H9 (cell line): ENCODE measurements around the gene INSL3. TPM values are rescaled to one million over a fixed set of nuclear protein-coding genes. Genes with fewer than 3 reads are reported as not detected.

Source experiments
- DNase-seq: peaks from one replicate; pipeline ENCODE4 v3.0.0-alpha.2; 2017
- H2AFZ ChIP-seq: one replicate; pipeline ENCODE4 v1.6.1; 2013; ENCODE audit warnings: mild to moderate bottlenecking, low read length, control low read depth, moderate library complexity
- H2AK5ac ChIP-seq: 2 replicates; pipeline ENCODE4 v1.6.1; 2013; ENCODE audit warnings: low read length, control low read depth, mixed read lengths; ENCODE audit not compliant: insufficient read length
- H2BK120ac ChIP-seq: one replicate; pipeline ENCODE4 v1.6.1; 2013; ENCODE audit warnings: low read depth, mild to moderate bottlenecking, low read length, control low read depth, inconsistent platforms; ENCODE audit not compliant: poor library complexity, severe bottlenecking
- H2BK12ac ChIP-seq: 2 replicates; pipeline ENCODE4 v1.6.1; 2013; ENCODE audit warnings: low read length, control low read depth, mixed read lengths, low read depth; ENCODE audit not compliant: insufficient read length
- H2BK15ac ChIP-seq: 2 replicates; pipeline ENCODE4 v1.6.1; 2013; ENCODE audit warnings: low read depth, low read length, control low read depth
- H2BK20ac ChIP-seq: one replicate; pipeline ENCODE4 v1.6.1; 2013; ENCODE audit warnings: low read depth, mild to moderate bottlenecking, low read length, control low read depth, inconsistent platforms; ENCODE audit not compliant: poor library complexity, severe bottlenecking
- H2BK5ac ChIP-seq: 2 replicates; pipeline ENCODE4 v1.6.1; 2013; ENCODE audit warnings: low read length, control low read depth, mixed read lengths; ENCODE audit not compliant: insufficient read length
- H3K14ac ChIP-seq: 2 replicates; pipeline ENCODE4 v1.6.1; 2013; ENCODE audit warnings: low read length, control low read depth; ENCODE audit not compliant: insufficient read depth
- H3K18ac ChIP-seq: 2 replicates; pipeline ENCODE4 v1.6.1; 2013; ENCODE audit warnings: low read depth, mild to moderate bottlenecking, mixed read lengths, low read length, control low read depth; ENCODE audit not compliant: insufficient read length
- H3K23ac ChIP-seq: 2 replicates; pipeline ENCODE4 v1.6.1; 2013; ENCODE audit warnings: low read length, control low read depth, mixed read lengths, low read depth; ENCODE audit not compliant: insufficient read length
- H3K23me2 ChIP-seq: 2 replicates; pipeline ENCODE4 v1.6.1; 2013; ENCODE audit warnings: low read depth, mild to moderate bottlenecking, mixed read lengths, low read length, control low read depth; ENCODE audit not compliant: insufficient read length, poor library complexity, severe bottlenecking
- H3K27ac ChIP-seq: 2 replicates; pipeline ENCODE4 v1.5.1; 2013; ENCODE audit warnings: low read length, control low read depth, mixed read lengths, low read depth; ENCODE audit not compliant: insufficient read length
- H3K27me3 ChIP-seq: 2 replicates; pipeline ENCODE4 v1.6.1; 2013; ENCODE audit warnings: low read length, control low read depth, inconsistent platforms; ENCODE audit not compliant: insufficient read depth
- H3K4ac ChIP-seq: 2 replicates; pipeline ENCODE4 v1.6.1; 2013; ENCODE audit warnings: low read depth, mild to moderate bottlenecking, control low read depth, inconsistent platforms, low read length, moderate library complexity
- H3K4me1 ChIP-seq: 2 replicates; pipeline ENCODE4 v1.6.1; 2013; ENCODE audit warnings: low read length, control low read depth, inconsistent platforms; ENCODE audit not compliant: insufficient read depth
- H3K4me2 ChIP-seq: 2 replicates; pipeline ENCODE4 v1.6.1; 2013; ENCODE audit warnings: low read length, control low read depth, mixed read lengths; ENCODE audit not compliant: insufficient read length, insufficient read depth
- H3K56ac ChIP-seq: 2 replicates; pipeline ENCODE4 v1.6.1; 2013; ENCODE audit warnings: low read depth, mild to moderate bottlenecking, mixed read lengths, low read length, control low read depth; ENCODE audit not compliant: insufficient read length
- H3K79me1 ChIP-seq: 2 replicates; pipeline ENCODE4 v1.6.1; 2013; ENCODE audit warnings: low read depth, mild to moderate bottlenecking, moderate library complexity, low read length, control low read depth, inconsistent platforms; ENCODE audit not compliant: insufficient read depth, poor library complexity, severe bottlenecking
- H3K79me2 ChIP-seq: 2 replicates; pipeline ENCODE4 v1.6.1; 2013; ENCODE audit warnings: low read length, control low read depth, inconsistent platforms; ENCODE audit not compliant: insufficient read depth
- H3K9ac ChIP-seq: 2 replicates; pipeline ENCODE4 v1.6.1; 2013; ENCODE audit warnings: low read length, control low read depth, mixed read lengths; ENCODE audit not compliant: insufficient read length; ENCODE audit errors: extremely low read depth
- H3K9me3 ChIP-seq: one replicate; pipeline ENCODE4 v1.6.1; 2013; ENCODE audit warnings: low read depth, low read length, inconsistent platforms; ENCODE audit not compliant: control insufficient read depth
- H3T11ph ChIP-seq: one replicate; pipeline ENCODE4 v1.6.1; 2013; ENCODE audit warnings: mild to moderate bottlenecking, low read length, control low read depth, inconsistent platforms
- H4K20me1 ChIP-seq: one replicate; pipeline ENCODE4 v1.6.1; 2013; ENCODE audit not compliant: control insufficient read depth, insufficient read length, insufficient read depth
- H4K5ac ChIP-seq: 2 replicates; pipeline ENCODE4 v1.6.1; 2013; ENCODE audit warnings: low read depth, mild to moderate bottlenecking, mixed read lengths, low read length, control low read depth; ENCODE audit not compliant: insufficient read length
- H4K8ac ChIP-seq: replicated peaks from 2 replicates; pipeline ENCODE4 v1.6.1; 2013; ENCODE audit warnings: low read length, control low read depth, mixed read lengths, low read depth; ENCODE audit not compliant: insufficient read length
- H4K91ac ChIP-seq: 2 replicates; pipeline ENCODE4 v1.6.1; 2013; ENCODE audit warnings: low read depth, mild to moderate bottlenecking, moderate library complexity, mixed read lengths, low read length, control low read depth; ENCODE audit not compliant: insufficient read length
- H3K27ac Mint-ChIP-seq, 3 experiments: 2 replicates in 2 of 3; 3 replicates in 1 of 3; pipeline ENCODE4 v1.8.0; 2020 to 2021; ENCODE audit warnings: mixed read lengths in 3 of 3, mild to moderate bottlenecking in 1 of 3, moderate library complexity in 1 of 3
- H3K27me3 Mint-ChIP-seq: 2 replicates; pipeline ENCODE4 v1.8.0; 2021; ENCODE audit warnings: low read depth, mild to moderate bottlenecking, moderate library complexity, mixed read lengths
- H3K36me3 Mint-ChIP-seq, 3 experiments: 2 replicates in 2 of 3; 3 replicates in 1 of 3; pipeline ENCODE4 v1.8.0; 2020 to 2021; ENCODE audit warnings: low read depth in 3 of 3, mixed read lengths in 3 of 3; ENCODE audit not compliant: insufficient read depth in 1 of 3
- H3K4me1 Mint-ChIP-seq, 2 experiments: 2 replicates each; pipeline ENCODE4 v1.8.0; 2020; ENCODE audit warnings: mixed read lengths in 2 of 2
- H3K4me3 Mint-ChIP-seq, 2 experiments: 2 replicates in 1 of 2; 3 replicates in 1 of 2; pipeline ENCODE4 v1.8.0; 2020 to 2021; ENCODE audit warnings: mild to moderate bottlenecking in 2 of 2, mixed read lengths in 2 of 2, moderate library complexity in 1 of 2
- H3K9me3 Mint-ChIP-seq, 2 experiments: 2 replicates in 1 of 2; 3 replicates in 1 of 2; pipeline ENCODE4 v1.8.0; 2020; ENCODE audit warnings: mild to moderate bottlenecking in 2 of 2, mixed read lengths in 2 of 2, moderate library complexity in 1 of 2
- WGBS: extraction: QIAGEN DNeasy Blood & Tissue Kit; methylation state at CpG from one replicate; pipeline ENCODE4 v1.1.7; 2013; ENCODE audit warnings: missing lambda C conversion rate, low lambda C conversion rate, mixed read lengths; ENCODE audit not compliant: insufficient read length; ENCODE audit errors: extremely low coverage; 5-methylcytosine and 5-hydroxymethylcytosine counted together
- total RNA-seq: library from RNA; stranded (reverse); gene quantifications from 2 replicates; pipeline ENCODE4 v1.2.1, GENCODE V29; 2021
- TF ChIP-seq, protein P1 (sequence below): fragments of 200-600 bp; sonication (generic); conservative IDR thresholded peaks from 3 replicates; pipeline ENCODE4 v1.8.0; 2021; ENCODE audit warnings: antibody characterized with exemption, mild to moderate bottlenecking

Gene INSL3
- total RNA-seq, 1 experiment from 2014 or later: 0.63 TPM

DNA sequence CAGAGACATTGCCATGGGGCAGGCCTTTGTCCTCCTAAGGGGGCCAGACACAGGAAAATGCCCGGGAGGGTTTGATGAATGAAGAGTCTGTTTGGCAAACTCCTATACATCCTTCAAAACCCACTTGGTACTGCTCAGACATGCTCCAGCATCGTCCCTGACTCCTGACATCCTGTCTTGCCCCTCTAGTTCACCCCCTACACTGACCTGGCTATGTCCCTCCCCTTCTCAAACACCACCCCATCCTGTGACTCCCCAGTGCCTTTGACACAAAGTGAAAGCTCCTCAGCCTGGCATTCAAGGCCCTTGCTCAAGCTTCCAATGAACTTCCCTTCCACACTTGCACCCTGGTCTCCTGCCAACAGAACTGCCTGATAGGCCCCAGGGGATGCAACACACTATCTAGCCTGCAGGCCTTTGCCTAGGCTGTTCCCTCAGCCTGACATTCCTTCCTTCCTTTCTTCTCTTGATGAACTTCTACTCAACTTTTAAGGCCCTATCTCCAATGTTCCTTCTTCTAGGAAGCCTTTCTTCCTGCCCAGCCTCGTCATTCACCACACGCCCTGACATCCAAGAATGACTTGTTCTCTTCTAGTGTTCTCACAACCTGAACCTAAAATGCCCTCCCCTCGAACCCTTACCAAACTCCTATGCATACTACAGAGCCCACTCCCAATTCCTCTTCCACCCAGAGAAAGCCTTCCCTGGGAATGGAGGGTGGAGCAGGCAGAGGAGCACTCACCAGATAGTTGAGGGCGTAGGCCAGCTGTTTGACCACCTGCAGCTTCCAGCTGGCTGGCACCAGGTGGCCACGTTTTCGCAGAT, 14.1 kb upstream of the INSL3 start:
- H2BK12ac ChIP-seq: no peak overlapping the region
- H3K4ac ChIP-seq: no peak overlapping the region
- no peak overlapping the region for H4K91ac ChIP-seq
- no peak overlapping the region for H3K56ac ChIP-seq
- no peak overlapping the region for H2BK15ac ChIP-seq
- no peak overlapping the region for H3K4me2 ChIP-seq
- peak overlapping the region; percentile 24 for H4K8ac ChIP-seq
- no peak overlapping the region for H3K14ac ChIP-seq
- no peak for DNase-seq
- Mint-ChIP-seq H3K27me3 (peaks cover 38% of the 10 kb centered on the region), H3K27ac (peak overlapping the region in 2 of 3 experiments; percentile 4 to 17; a peak in 2 of 7 replicates), H3K4me3 (peak overlapping the region in 1 of 2 experiments; percentile 13; a peak in 2 of 5 replicates), H3K36me3 (no peaks in the 10 kb centered on the region), H3K9me3 (no peaks in the 10 kb centered on the region; a peak in 1 of 5 replicates), H3K4me1 (peaks cover 21 to 31% of the 10 kb centered on the region in 2 experiments)
- WGBS: no CpG with 5 or more reads among the region's 8 CpGs
- H3K79me2 ChIP-seq: no peaks in the 10 kb centered on the region
- peaks cover 6% of the 10 kb centered on the region for H3K23me2 ChIP-seq
- H3K79me1 ChIP-seq: no peaks in the 10 kb centered on the region
- no peak overlapping the region for H2BK5ac ChIP-seq
- H2AFZ ChIP-seq: no peak overlapping the region
- H3K27ac ChIP-seq: no peak overlapping the region
- no peak overlapping the region for H2BK120ac ChIP-seq
- H4K5ac ChIP-seq: no peak overlapping the region
- H2BK20ac ChIP-seq: no peak overlapping the region
- H4K20me1 ChIP-seq: no peaks in the 10 kb centered on the region
- H3K4me1 ChIP-seq: no peaks in the 10 kb centered on the region; the same call in 1 of the 2 replicates
- H2AK5ac ChIP-seq: no peak overlapping the region
- no peaks in the 10 kb centered on the region for H3K9me3 ChIP-seq
- H3K9ac ChIP-seq: no peak overlapping the region
- no peak overlapping the region for H3T11ph ChIP-seq
- H3K18ac ChIP-seq: no peak overlapping the region
- H3K23ac ChIP-seq: no peak overlapping the region
- no peaks in the 10 kb centered on the region for H3K27me3 ChIP-seq
- TF ChIP-seq, protein P1, sequence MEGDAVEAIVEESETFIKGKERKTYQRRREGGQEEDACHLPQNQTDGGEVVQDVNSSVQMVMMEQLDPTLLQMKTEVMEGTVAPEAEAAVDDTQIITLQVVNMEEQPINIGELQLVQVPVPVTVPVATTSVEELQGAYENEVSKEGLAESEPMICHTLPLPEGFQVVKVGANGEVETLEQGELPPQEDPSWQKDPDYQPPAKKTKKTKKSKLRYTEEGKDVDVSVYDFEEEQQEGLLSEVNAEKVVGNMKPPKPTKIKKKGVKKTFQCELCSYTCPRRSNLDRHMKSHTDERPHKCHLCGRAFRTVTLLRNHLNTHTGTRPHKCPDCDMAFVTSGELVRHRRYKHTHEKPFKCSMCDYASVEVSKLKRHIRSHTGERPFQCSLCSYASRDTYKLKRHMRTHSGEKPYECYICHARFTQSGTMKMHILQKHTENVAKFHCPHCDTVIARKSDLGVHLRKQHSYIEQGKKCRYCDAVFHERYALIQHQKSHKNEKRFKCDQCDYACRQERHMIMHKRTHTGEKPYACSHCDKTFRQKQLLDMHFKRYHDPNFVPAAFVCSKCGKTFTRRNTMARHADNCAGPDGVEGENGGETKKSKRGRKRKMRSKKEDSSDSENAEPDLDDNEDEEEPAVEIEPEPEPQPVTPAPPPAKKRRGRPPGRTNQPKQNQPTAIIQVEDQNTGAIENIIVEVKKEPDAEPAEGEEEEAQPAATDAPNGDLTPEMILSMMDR: no peak
